ENCODE measurements around the gene SF1.

GRCh38 chr11:64814712-64815187 is 36.4 kb upstream of the SF1 start:
- no peak for TF ChIP-seq CTCF (IDR thresholded peaks at IDR 0.05)
- no peak for TF ChIP-seq POLR2A (IDR thresholded peaks at IDR 0.05)
